Transverse colon (tissue), 4 donors: Measurements from ENCODE around the gene B2M.

ENCODE experiments used
- EP300 ChIP-seq: sonication (generic); formaldehyde crosslinking; IDR thresholded peaks from one replicate; pipeline ENCODE4 v1.6.1; 2017; ENCODE audit warnings: antibody characterized with exemption, low read depth
- POLR2A ChIP-seq: fragments of 450-650 bp; IDR thresholded peaks from one replicate; pipeline ENCODE4 v1.6.1; 2016; ENCODE audit warnings: antibody characterized with exemption, mild to moderate bottlenecking, moderate library complexity
- POLR2AphosphoS5 ChIP-seq, 3 donors: sonication (generic); formaldehyde crosslinking; IDR thresholded peaks; one replicate each; pipeline ENCODE4 v1.6.1; 2016; ENCODE audit warnings: antibody characterized with exemption in 3 of 3
- TF ChIP-seq, protein P1 (sequence below), 5 experiments: fragments of 200-600 bp in 3 of 5; fragments of 450-650 bp in 2 of 5; sonication (generic) in 3 of 5; IDR thresholded peaks; 1 replicate in 2 of 5; 2 replicates in 3 of 5; pipeline ENCODE4 v1.5.1; 2016 to 2017; ENCODE audit warnings: antibody characterized with exemption in 5 of 5, inconsistent platforms in 3 of 5, mild to moderate bottlenecking in 2 of 5, moderate library complexity in 1 of 5

DNA sequence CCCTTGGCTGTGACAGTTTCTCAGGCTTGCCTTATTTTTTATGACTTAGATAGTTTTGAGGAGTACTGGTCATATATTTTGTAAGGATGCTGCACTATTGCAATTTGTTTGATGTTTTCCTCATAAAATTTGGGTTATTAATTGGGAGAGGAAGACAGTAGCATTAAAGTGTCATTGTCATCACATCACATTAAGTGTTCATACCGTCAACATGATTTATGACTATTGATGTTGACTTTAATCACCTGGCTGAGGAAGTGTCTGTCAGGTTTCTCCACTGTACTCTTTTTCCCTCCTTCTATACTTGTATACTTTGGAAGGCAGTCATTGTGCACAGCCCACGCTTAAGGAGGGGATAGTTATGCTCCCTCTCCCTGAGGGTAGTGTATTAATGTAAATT is 51.9 kb downstream of the B2M start:
- TF ChIP-seq, protein P1, sequence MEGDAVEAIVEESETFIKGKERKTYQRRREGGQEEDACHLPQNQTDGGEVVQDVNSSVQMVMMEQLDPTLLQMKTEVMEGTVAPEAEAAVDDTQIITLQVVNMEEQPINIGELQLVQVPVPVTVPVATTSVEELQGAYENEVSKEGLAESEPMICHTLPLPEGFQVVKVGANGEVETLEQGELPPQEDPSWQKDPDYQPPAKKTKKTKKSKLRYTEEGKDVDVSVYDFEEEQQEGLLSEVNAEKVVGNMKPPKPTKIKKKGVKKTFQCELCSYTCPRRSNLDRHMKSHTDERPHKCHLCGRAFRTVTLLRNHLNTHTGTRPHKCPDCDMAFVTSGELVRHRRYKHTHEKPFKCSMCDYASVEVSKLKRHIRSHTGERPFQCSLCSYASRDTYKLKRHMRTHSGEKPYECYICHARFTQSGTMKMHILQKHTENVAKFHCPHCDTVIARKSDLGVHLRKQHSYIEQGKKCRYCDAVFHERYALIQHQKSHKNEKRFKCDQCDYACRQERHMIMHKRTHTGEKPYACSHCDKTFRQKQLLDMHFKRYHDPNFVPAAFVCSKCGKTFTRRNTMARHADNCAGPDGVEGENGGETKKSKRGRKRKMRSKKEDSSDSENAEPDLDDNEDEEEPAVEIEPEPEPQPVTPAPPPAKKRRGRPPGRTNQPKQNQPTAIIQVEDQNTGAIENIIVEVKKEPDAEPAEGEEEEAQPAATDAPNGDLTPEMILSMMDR (IDR thresholded peaks at IDR 0.05), result no peak
- no peak for TF ChIP-seq POLR2A
- no peak for TF ChIP-seq EP300
- no peak for TF ChIP-seq POLR2AphosphoS5 (IDR thresholded peaks at IDR 0.05)
